Osteoblast (primary cell): ENCODE results near the gene FNDC11. TPM values are rescaled to one million over a fixed set of nuclear protein-coding genes. Genes with fewer than 3 reads are reported as not detected.

Source experiments
- DNase-seq: peaks from one replicate; pipeline ENCODE4 v3.0.0; 2011; ENCODE audit warnings: low spot score, mixed read lengths; ENCODE audit not compliant: insufficient read length; ENCODE audit errors: missing footprints
- H2AFZ ChIP-seq: 2 replicates; pipeline ENCODE4 v1.6.0; 2011; ENCODE audit warnings: mild to moderate bottlenecking, low read length
- H3K27ac ChIP-seq: 2 replicates; pipeline ENCODE4 v1.5.1; 2011; ENCODE audit warnings: mild to moderate bottlenecking, low read depth, low read length, moderate library complexity
- H3K27me3 ChIP-seq: 2 replicates; pipeline ENCODE4 v1.6.0; 2012; ENCODE audit warnings: mild to moderate bottlenecking, control low read depth, inconsistent platforms, low read length, moderate library complexity; ENCODE audit not compliant: insufficient read depth
- H3K36me3 ChIP-seq: 2 replicates; pipeline ENCODE4 v1.5.1; 2011; ENCODE audit warnings: mild to moderate bottlenecking, low read length, control low read depth, moderate library complexity; ENCODE audit not compliant: insufficient read depth
- H3K4me1 ChIP-seq: 2 replicates; pipeline ENCODE4 v1.5.1; 2011; ENCODE audit warnings: mild to moderate bottlenecking, low read length, control low read depth, moderate library complexity; ENCODE audit not compliant: insufficient read depth
- H3K4me2 ChIP-seq: 2 replicates; pipeline ENCODE4 v1.6.0; 2011; ENCODE audit warnings: mild to moderate bottlenecking, low read length; ENCODE audit not compliant: insufficient read depth
- H3K4me3 ChIP-seq: fragments of 200-600 bp; sonication (generic); 3 replicates; pipeline ENCODE4 v1.5.1; 2012; ENCODE audit warnings: mild to moderate bottlenecking, low read length, inconsistent platforms; ENCODE audit not compliant: insufficient read depth
- H3K79me2 ChIP-seq: 2 replicates; pipeline ENCODE4 v1.6.0; 2012; ENCODE audit warnings: mild to moderate bottlenecking, low read length, control low read depth, inconsistent platforms; ENCODE audit not compliant: insufficient read depth
- H3K9me3 ChIP-seq: 2 replicates; pipeline ENCODE4 v1.5.1; 2011; ENCODE audit warnings: low read depth, low read length, control low read depth
- H4K20me1 ChIP-seq: 2 replicates; pipeline ENCODE4 v1.6.0; 2012; ENCODE audit warnings: mild to moderate bottlenecking, low read length, control low read depth; ENCODE audit not compliant: insufficient read depth
- CTCF ChIP-seq: IDR thresholded peaks from 2 replicates; pipeline ENCODE4 v1.5.1; 2011; ENCODE audit warnings: mild to moderate bottlenecking, low read depth, low read length, moderate library complexity; ENCODE audit errors: extremely low read depth
- total RNA-seq: library from RNA; depleted of rRNA; stranded (reverse); fragments of >200 nt; gene quantifications from 2 replicates; pipeline ENCODE4 v1.2.3, GENCODE V29; 2012

Gene FNDC11
- total RNA-seq, 1 donor: not detected

GRCh38 chr20:63522091-63522868 lies 31.7 kb upstream of the FNDC11 start:
- no peak overlapping the region for H2AFZ ChIP-seq
- no peak for TF ChIP-seq CTCF
- no peak overlapping the region for H3K27ac ChIP-seq
- H3K9me3 ChIP-seq: no peaks in the 10 kb centered on the region
- H3K79me2 ChIP-seq: peaks cover 14% of the 10 kb centered on the region
- H3K4me1 ChIP-seq: peaks cover 15% of the 10 kb centered on the region
- H3K27me3 ChIP-seq: peaks cover 4% of the 10 kb centered on the region
- peaks cover 19% of the 10 kb centered on the region for H3K36me3 ChIP-seq
- H3K4me2 ChIP-seq: peak overlapping the region; percentile 95
- peaks cover 36% of the 10 kb centered on the region for H4K20me1 ChIP-seq
- DNase-seq: peak; percentile 90
- peak overlapping the region; percentile 53 for H3K4me3 ChIP-seq

GRCh38 chr20:63522981-63523611 lies 30.9 kb upstream of the FNDC11 start:
- Histone ChIP-seq H3K4me1 (peaks cover 15% of the 10 kb centered on the region), H4K20me1 (peaks cover 36% of the 10 kb centered on the region), H3K9me3 (no peaks in the 10 kb centered on the region), H3K4me2 (no peak overlapping the region), H3K27ac (no peak overlapping the region), H2AFZ (no peak overlapping the region), H3K27me3 (peaks cover 4% of the 10 kb centered on the region), H3K79me2 (peaks cover 14% of the 10 kb centered on the region), H3K36me3 (peaks cover 19% of the 10 kb centered on the region), H3K4me3 (no peak overlapping the region)
- no peak for TF ChIP-seq CTCF
- peak; percentile 81 for DNase-seq

- H3K9me3 ChIP-seq: no peaks in the 10 kb centered on the region
- no peak overlapping the region for H2AFZ ChIP-seq
- no peak overlapping the region for H3K4me3 ChIP-seq
- H3K27me3 ChIP-seq: no peaks in the 10 kb centered on the region
- peaks cover 36% of the 10 kb centered on the region for H4K20me1 ChIP-seq
- peaks cover 12% of the 10 kb centered on the region for H3K4me1 ChIP-seq
- peaks cover 19% of the 10 kb centered on the region for H3K36me3 ChIP-seq
- DNase-seq: peak; percentile 81
- TF ChIP-seq CTCF: no peak
- H3K79me2 ChIP-seq: peaks cover 14% of the 10 kb centered on the region
- H3K4me2 ChIP-seq: no peak overlapping the region
- no peak overlapping the region for H3K27ac ChIP-seq
These were observed 28.8 kb upstream of the FNDC11 start for GRCh38 chr20:63525185-63525584.

GRCh38 chr20:63525971-63526370 lies 28.0 kb upstream of the FNDC11 start:
- H4K20me1 ChIP-seq: peaks cover 36% of the 10 kb centered on the region
- no peak overlapping the region for H3K4me2 ChIP-seq
- no peaks in the 10 kb centered on the region for H3K9me3 ChIP-seq
- no peak overlapping the region for H3K27ac ChIP-seq
- H3K4me1 ChIP-seq: peaks cover 12% of the 10 kb centered on the region
- no peak for DNase-seq
- peaks cover 19% of the 10 kb centered on the region for H3K36me3 ChIP-seq
- H3K79me2 ChIP-seq: peaks cover 13% of the 10 kb centered on the region
- no peak overlapping the region for H3K4me3 ChIP-seq
- no peak for TF ChIP-seq CTCF
- H2AFZ ChIP-seq: no peak overlapping the region
- no peaks in the 10 kb centered on the region for H3K27me3 ChIP-seq
